Activated CD4-positive, alpha-beta T cell treated with anti-CD3 and anti-CD28 coated beads, Interleukin-2, amount 50 U/mL, for 24 hours (primary cell): ENCODE data around the gene SCT.
"Not testable (repeated sequence)": the region's sequence is repeated elsewhere in the genome, so short reads cannot be mapped to it uniquely, and the experiment has no call there.

Experiments used
- DNase-seq, 2 donors: peaks; one replicate each; pipeline ENCODE4 v3.0.0-alpha.2; 2020; ENCODE audit warnings: low read depth in 1 of 2, low spot score in 1 of 2

SCT gene

DNA sequence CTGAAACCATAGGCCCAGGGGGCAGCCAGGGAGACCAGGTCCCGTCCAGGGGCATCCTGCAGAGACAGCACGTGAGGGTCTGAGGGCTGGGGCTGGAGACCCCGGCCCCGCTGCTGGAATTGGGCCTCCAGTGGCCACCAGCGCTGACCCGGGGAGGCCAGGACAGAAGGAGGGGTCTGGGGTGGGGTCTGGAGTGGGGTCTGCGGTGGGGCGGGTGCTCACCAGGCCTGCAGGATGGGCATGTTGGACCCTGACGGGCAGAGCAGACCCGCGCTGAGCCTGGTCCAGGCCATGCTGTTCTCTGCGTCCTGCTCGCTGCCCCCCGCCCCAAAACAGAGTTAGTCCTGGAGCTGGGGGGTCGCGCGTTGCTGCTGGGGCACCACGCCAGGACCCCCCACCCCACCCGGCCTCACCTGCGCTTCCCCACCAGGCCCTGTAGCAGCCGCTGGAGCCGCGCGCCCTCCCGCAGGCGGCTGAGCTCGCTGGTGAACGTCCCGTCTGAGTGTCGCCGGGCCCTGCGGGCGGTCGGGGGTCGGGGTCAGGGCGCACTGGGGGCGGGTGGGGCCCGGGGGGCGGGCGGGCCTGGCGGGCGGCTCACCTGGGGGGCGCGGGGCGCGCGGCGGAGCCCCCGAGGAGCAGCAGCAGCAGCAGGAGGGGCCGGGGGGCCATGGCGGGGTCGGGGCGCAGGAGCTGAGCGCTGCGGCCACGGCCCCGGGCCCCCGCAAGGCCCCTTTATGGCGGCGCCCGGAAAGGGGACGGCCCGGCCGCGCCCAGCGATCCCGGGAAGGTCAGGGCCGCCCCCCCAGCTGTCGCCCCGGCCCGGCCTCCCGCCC, at the start of gene SCT:
SCT (minus strand) TSS at position 707 of the 833 bp plus-strand sequence; CDS start at position 669, 38 bp downstream.
- DNase-seq, result no peak

DNA sequence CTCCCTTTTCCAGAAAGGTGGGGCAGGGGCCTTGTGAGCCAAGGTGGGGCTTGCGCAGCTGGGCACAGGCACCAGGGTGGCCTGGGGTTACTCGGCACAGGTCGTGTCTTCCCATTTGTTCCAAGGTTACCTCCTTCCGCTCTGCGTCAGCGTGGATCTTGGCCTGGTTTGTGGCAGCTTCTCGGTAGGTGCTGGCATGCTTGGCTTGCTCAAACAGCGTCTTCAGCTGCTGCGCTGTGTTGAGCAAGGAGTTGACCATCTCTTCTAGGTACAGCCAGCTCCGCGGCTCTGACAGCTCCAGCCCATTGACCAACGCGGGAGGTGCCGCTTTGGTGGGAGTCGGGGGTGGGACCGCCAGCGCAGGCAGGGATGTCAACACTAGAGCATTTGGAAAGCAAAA, 47.4 kb upstream of the SCT start:
- DNase-seq, result no peak

GRCh38 chr11:673866-674265, 46.9 kb upstream of the SCT start:
- no peak for DNase-seq

DNA sequence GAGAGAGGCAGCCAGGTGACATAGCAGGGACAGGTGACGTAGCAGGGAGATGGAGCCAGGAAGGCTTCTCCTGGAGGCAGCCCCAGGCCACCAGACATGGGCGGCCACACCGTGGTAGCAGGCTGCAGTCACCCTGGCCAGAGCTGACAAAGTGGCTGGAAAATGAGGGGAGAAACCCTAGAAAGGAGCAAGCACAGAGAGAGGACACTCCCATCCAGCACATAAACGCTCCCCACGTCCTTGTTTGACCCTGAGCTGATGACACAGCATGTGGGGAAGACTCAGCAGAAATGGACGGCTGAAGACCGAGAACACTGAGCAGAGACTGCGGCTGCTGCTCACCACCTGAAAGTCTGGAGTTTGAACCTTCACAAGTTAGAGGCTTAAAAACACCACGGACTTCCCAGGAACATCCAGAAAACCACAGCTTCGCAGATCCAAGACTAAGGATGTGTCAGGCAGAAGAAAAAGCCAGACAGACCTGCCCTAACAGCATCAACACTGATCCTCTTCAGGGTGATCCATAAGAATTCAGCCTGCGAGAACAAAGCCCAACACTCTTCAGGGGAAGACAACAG, 38.8 kb upstream of the SCT start:
- no peak for DNase-seq

DNA sequence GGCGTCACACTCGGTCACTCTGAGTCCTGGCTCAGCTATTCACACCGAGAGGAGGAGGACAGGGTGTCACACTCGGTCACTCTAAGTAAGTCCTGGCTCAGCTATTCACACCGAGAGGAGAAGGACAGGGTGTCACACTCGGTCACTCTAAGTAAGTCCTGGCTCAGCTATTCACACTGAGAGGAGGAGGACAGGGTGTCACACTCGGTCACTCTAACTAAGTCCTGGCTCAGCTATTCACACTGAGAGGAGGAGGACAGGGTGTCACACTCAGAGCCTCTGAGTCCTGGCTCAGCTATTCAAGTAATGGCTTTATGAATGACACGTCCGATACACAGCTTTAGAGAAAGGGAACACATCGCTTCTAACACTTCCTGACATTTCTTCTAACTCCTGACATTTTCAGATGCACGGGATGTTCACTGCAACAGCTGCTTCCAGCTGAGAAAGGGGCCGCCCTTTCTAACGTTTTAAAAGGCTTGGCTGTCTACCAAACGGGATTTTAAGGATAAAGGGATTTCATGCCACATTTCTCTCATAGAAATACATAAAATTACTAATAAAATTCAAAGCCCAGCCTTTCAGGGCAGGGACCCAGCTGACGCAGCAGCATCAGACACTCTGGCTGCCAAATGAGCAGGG, 38.2 kb upstream of the SCT start:
- no peak for DNase-seq

DNA sequence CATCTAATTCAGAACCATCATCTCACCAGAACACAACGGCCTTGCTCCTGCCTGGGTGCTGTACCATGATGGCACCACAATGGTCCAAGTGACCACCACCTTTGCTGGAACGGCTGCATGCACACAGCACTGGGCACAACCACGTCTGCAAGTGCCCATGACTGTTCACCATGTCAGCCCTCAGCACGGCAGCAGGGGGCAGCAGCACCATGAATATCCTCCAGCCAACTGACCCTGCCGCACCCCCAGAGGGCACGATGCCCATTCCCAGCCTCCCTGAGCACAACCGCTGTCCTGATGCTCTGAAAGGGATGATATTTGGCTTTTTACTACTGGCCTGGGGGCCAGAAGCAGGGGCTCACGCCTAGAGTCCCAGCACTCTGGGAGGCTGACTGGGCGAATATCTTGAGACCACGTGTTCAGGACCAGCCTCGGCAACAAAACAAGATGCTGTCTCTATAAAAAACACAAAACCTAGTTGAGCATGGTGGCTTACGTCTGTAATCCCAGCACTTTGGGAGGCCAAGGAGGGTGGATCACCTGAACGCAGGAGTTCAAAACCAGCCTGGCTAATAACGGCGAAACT, 35.8 kb upstream of the SCT start:
- DNase-seq, result no peak

DNA sequence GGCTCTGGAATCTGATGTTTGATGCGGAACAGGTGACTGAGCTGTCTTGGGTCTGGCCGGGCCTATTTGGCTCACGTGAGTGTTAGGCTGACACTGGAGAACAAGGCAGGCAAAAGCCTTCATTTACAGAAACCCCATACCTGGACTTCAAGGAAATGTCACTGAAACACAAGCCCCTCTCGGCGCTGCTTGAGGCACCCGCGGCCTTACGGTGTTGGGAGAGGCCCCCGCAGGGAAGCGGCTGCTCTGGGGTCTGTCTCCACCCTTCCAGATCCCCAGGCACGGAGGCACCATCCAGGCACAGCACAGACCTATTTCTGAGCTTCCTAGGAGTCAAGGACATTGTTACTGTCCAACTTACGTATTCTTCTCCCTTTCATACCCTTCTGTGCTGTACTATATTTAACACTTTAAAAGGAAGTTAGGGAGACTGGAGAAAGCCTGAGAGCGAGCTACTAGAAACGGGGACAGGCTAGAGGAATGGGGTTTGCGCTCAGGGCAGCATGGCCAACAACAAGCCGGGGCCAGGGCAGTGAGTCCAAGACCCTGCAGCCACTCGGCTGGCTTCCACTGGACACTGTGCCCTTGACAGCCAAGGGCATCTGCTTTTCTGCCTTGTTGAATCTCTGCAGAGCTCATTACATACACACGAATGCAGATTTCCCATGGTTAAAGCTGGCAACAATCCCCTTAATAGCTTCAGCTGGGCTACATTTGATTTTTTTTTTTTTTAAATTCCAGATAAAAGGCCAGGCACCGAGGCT, 33.9 kb upstream of the SCT start:
- no peak for DNase-seq

DNA sequence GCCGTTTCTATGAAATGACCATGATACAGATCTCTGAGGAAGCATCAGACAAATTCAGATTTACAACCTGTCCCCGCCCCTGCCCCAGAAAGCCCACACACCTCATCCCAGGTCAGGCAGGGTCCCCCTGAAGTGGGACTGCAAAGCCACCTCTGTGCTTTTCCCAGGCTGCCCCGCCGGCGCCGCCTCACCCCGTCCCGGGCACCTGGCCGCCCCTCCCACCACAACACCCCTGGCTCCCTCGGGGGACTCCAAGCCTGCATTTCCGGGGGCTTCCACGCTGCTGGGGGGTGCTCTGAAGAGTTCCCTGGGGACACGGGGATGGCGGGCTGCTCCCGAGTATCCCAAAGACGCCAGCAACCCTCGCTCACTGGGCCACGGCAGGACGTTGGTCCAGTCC, 33.3 kb upstream of the SCT start:
- DNase-seq, result no peak

DNA sequence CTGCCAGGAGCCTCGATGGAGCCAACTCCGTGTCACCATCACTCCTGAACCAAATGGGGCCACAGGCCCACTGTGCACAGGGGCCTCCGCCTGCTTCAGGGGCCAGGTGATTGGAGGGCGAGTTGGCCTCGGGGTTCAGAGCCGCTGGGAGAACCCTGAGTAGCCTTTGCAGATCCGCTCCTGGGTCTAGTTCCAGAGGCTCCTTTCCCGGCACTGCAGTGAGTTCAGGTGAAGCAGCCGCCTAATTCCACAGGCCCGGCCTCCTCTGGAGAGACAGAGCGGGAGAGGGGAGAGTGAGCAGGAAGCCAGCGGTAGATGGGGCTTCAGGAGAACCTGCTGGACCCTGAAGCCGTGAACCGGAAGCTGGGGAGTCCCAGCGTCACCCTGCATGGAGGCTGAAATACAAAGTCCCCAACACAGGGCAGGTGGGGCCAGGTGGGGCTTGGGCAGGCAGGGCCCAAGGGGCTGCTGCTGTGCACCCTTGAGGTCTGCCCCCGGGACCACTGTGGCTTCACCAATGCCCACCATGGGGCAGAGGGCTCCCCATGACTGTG, 32.6 kb upstream of the SCT start:
- no peak for DNase-seq

- DNase-seq, result no peak
Measured at GRCh38 chr11:657691-658126, 30.7 kb upstream of the SCT start.

DNA sequence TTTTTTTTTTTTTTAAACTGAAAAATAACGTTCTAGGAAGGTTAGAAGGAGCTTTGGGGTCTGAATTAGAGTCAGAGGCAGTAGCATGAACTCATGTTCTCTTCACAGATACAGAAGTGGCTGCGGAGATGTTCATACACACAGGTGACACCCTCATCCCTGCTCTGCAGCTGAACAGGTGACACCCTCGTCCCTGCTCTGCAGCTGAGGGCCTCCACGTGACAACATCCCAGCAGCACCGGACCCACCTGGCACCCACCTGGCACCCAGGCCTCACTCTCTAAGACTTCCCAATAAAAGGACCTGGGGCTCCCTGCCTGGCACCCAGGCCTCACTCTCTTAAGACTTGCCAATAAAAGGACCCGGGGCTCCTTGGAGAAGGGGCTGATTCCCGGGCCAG, 29.9 kb upstream of the SCT start:
- no peak for DNase-seq

- DNase-seq, result no peak
Measured at GRCh38 chr11:656426-656825, 29.4 kb upstream of the SCT start.

- DNase-seq, result no peak
Measured at GRCh38 chr11:655036-655726, 28.2 kb upstream of the SCT start.

DNA sequence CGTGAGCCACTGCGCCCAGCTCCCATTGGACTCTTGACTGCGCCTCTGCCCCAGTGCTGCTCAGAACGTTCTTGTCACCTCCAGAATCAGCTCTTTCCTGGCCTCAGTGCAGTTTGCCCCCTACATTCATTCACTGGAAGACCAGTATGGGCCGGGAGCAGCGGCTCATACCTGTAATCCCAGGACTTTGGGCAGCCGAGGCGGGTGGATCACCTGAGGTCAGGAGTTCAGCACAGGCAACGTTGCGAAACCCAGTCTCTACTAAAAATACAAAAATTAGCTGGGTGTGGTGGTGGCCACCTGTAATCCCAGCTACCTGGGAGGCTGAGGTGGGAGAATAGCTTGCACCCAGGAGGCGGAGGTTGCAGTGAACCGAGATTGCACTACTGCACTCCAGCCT, 27.5 kb upstream of the SCT start:
- DNase-seq, result not testable (repeated sequence)

DNA sequence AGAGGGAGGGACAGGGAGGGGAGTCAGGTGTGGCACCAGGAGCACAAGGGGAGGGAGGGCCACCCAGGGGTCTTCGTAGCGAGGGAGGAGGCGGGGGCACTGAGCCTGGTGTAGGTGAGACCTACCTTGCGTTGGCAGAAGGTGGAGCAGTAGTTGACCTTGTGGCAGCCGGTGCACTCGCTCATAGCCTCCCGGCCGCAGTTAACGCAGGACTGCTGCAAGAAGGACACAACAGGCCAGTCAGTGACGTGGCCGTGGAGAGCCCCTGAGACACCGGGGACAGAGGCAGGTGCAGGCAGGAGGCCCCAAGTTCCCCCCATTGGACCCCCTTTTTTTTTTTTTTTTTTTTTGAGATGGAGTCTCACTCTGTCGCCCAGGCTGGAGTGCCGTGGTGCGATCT, 26.9 kb upstream of the SCT start:
- no peak for DNase-seq

DNA sequence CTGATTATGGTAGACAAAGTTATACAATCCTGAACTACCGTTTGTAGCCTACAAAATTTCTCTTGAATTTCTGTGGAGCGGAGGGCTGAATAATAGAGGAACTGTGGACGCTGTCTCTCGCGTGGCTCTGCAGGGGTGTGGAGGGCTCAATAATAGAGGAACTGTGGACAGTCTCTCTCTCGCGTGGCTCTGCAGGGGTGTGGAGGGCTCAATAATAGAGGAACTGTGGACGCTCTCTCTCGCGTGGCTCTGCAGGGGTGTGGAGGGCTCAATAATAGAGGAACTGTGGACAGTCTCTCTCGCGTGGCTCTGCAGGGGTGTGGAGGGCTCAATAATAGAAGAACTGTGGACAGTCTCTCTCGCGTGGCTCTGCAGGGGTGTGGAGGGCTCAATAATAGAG, 26.2 kb upstream of the SCT start:
- DNase-seq, result not testable (repeated sequence)

DNA sequence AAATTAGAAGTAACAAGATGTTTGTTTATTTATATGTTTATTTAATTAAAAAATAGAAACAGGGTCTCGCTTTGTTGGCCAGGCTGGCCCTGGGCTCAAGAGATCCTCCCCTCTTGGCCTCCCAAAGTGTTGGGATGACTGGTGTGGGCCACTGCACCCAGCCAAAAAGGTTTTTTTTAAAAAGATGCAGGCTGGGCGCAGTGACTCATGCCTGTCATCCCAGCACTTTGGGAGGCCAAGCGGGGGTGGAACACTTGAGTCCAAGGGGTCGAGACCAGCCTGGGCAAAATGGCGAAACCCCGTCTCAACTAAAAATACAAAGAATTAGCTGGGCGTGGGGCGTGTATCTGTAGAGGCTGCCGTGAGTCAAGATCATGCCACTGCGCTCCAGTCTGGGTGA, 23.5 kb upstream of the SCT start:
- no peak for DNase-seq

DNA sequence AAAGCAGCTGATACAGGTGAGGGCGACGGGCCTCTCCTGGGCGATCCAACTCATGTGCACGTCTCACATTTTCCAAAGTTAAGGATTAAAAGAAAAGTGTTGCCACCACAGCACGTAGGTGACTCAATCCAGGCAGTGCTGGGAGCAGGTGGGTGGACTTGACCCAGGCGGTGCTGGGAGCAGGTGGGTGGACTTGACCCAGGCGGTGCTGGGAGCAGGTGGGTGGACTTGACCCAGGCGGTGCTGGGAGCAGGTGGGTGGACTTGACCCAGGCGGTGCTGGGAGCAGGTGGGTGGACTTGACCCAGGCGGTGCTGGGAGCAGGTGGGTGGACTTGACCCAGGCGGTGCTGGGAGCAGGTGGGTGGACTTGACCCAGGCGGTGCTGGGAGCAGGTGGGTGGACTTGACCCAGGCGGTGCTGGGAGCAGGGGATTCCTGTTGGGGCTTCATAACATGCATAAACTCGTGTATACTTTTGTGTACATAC, 20.7 kb upstream of the SCT start:
- DNase-seq, result not testable (repeated sequence)

DNA sequence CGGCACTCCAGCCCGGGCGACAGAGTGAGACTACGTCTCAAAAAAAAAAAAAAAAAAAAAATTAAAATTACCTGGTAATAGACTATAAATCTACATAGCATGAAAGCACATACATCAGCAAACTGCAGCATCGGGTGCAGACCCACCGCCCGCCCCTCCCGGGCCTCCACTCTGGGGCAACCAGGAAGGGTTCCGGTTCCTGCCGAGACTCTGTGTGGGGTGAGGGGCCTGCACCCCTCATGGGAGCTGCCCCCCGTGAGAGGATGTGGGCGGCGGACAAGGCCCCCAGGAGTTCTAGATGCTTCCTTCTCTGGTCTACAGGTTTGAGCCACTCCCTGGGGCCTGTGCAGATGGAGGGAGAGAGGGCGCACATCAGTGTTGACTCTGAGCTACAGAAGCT, 19.2 kb upstream of the SCT start:
- DNase-seq, result no peak

DNA sequence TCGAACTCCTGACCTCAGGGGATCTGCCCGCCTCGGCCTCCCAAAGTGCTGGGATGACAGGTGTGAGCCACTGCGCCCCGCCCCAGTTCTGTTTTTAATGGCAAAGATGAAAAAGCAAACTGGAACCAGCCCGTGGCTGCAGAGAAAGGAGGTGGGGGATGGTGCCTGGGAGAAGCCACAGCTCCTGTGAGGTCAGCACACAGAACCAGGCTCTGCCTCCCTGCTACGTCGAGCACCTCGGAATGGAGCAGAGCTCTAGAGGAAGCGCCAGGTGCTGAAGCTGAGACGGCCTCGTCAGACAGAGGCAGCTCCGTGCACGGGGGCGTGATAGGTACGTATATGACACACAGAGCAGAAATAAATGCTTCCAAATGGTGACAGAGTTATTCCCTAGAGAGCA, 18.6 kb upstream of the SCT start:
- no peak for DNase-seq
